HEK293 (cell line): ENCODE results near the gene VEZF1.

Experiments used
- MEIS1 ChIP-seq: sonication (generic); formaldehyde crosslinking; IDR thresholded peaks from 2 replicates; pipeline ENCODE4 v1.8.1; 2022; ENCODE audit warnings: missing genetic modification reagents, mild to moderate bottlenecking, borderline replicate concordance
- SP7 ChIP-seq: fragments of 450-650 bp; formaldehyde crosslinking; IDR thresholded peaks from 2 replicates; pipeline ENCODE4 v1.5.1; 2016; ENCODE audit warnings: missing biosample characterization, missing genetic modification characterization
- YY2 ChIP-seq: fragments of 450-650 bp; formaldehyde crosslinking; IDR thresholded peaks from 2 replicates; pipeline ENCODE4 v1.5.1; 2016; ENCODE audit warnings: missing biosample characterization, missing genetic modification characterization
- ZBTB10 ChIP-seq: fragments of 450-650 bp; formaldehyde crosslinking; IDR thresholded peaks from 2 replicates; pipeline ENCODE4 v1.5.1; 2016; ENCODE audit warnings: missing biosample characterization, missing genetic modification characterization
- ZNF24 ChIP-seq: fragments of 450-650 bp; formaldehyde crosslinking; IDR thresholded peaks from 2 replicates; pipeline ENCODE4 v1.5.1; 2016; ENCODE audit warnings: missing biosample characterization, missing genetic modification characterization
- ZNF274 ChIP-seq, 2 experiments: fragments of 200-500 bp in 1 of 2; fragments of 450-650 bp in 1 of 2; sonication (Bioruptor generic) in 1 of 2; formaldehyde crosslinking in 1 of 2; IDR thresholded peaks; 2 replicates each; pipeline versions ENCODE4 v1.5.1 to v1.6.1; 2014 to 2016; ENCODE audit warnings: borderline replicate concordance in 1 of 2, inconsistent platforms in 1 of 2, low read length in 1 of 2, missing biosample characterization in 1 of 2, missing genetic modification characterization in 1 of 2
- ZNF394 ChIP-seq: fragments of 450-650 bp; formaldehyde crosslinking; IDR thresholded peaks from 2 replicates; pipeline ENCODE4 v1.5.1; 2016; ENCODE audit warnings: missing biosample characterization, missing genetic modification characterization, mild to moderate bottlenecking, moderate library complexity, borderline replicate concordance
- ZNF404 ChIP-seq: fragments of 450-650 bp; formaldehyde crosslinking; IDR thresholded peaks from 2 replicates; pipeline ENCODE4 v1.5.1; 2017; ENCODE audit warnings: missing biosample characterization, missing genetic modification characterization
- ZNF792 ChIP-seq: fragments of 450-650 bp; formaldehyde crosslinking; IDR thresholded peaks from 2 replicates; pipeline ENCODE4 v1.5.1; 2016; ENCODE audit warnings: missing biosample characterization, missing genetic modification characterization
- TF ChIP-seq, protein P1 (sequence below): fragments of 450-650 bp; formaldehyde crosslinking; IDR thresholded peaks from 2 replicates; pipeline ENCODE4 v1.5.1; 2016; ENCODE audit warnings: missing biosample characterization, missing genetic modification characterization
- TF ChIP-seq, protein P2 (sequence below): fragments of 450-650 bp; formaldehyde crosslinking; IDR thresholded peaks from 2 replicates; pipeline ENCODE4 v1.5.1; 2016; ENCODE audit warnings: missing biosample characterization, missing genetic modification characterization
- TF ChIP-seq, protein P3 (sequence below): IDR thresholded peaks from 2 replicates; pipeline ENCODE4 v1.6.1; 2011; ENCODE audit warnings: mild to moderate bottlenecking, low read depth, low read length, borderline replicate concordance
- TF ChIP-seq, protein P4 (sequence below): fragments of 450-650 bp; formaldehyde crosslinking; IDR thresholded peaks from 2 replicates; pipeline ENCODE4 v1.5.1; 2016; ENCODE audit warnings: missing biosample characterization, missing genetic modification characterization, low read depth
- TF ChIP-seq, protein P5 (sequence below): fragments of 450-650 bp; formaldehyde crosslinking; IDR thresholded peaks from 2 replicates; pipeline ENCODE4 v1.5.1; 2017; ENCODE audit warnings: missing biosample characterization, missing genetic modification characterization

DNA sequence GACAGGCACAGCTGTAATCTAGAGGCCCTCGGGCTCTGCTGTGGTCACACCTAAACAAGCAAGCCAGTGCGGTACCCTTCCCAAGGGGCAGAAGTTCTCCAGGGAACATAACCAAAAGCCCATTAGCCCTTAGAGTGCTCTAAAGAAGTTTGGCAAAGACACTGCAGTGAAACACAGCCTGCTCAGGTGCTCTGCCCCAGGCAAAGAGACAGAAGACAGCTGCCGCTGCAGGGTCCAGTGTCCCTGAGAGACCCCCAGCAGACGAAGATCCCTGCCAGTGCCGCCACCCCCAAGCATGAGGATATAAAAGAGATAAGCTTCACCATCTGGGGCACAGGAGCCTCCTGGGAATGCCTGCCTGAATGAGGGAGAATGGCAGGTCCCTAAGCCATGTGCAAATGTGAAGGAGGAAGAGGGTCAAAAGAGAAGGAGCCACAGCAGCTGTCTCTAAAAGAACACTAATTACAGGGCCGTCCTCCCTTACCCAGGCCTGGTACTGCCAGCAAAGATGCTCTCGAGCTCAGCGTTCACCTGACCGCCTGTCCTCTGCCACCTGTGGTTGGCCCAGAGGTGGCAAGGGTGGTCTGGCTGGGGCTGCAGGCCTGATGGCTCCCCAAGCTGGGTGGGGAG lies 62.6 kb downstream of the VEZF1 start:
- TF ChIP-seq, protein P1, sequence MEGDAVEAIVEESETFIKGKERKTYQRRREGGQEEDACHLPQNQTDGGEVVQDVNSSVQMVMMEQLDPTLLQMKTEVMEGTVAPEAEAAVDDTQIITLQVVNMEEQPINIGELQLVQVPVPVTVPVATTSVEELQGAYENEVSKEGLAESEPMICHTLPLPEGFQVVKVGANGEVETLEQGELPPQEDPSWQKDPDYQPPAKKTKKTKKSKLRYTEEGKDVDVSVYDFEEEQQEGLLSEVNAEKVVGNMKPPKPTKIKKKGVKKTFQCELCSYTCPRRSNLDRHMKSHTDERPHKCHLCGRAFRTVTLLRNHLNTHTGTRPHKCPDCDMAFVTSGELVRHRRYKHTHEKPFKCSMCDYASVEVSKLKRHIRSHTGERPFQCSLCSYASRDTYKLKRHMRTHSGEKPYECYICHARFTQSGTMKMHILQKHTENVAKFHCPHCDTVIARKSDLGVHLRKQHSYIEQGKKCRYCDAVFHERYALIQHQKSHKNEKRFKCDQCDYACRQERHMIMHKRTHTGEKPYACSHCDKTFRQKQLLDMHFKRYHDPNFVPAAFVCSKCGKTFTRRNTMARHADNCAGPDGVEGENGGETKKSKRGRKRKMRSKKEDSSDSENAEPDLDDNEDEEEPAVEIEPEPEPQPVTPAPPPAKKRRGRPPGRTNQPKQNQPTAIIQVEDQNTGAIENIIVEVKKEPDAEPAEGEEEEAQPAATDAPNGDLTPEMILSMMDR (tag by site-specific recombination), result no peak
- TF ChIP-seq YY2 (tag by site-specific recombination) (no peak), MEIS1 (CRISPR knock-in tag) (no peak), ZNF792 (tag by site-specific recombination) (no peak), ZNF404 (tag by site-specific recombination) (no peak), ZNF274 (IDR thresholded peaks at IDR 0.05; ENCODE audit: low read length) (no peak), ZNF274 (tag by site-specific recombination; IDR thresholded peaks at IDR 0.05; ENCODE audit: borderline replicate concordance) (no peak), ZNF394 (tag by site-specific recombination) (no peak), SP7 (tag by site-specific recombination) (no peak), ZBTB10 (tag by site-specific recombination) (no peak), ZNF24 (tag by site-specific recombination) (no peak)
- TF ChIP-seq, protein P2, sequence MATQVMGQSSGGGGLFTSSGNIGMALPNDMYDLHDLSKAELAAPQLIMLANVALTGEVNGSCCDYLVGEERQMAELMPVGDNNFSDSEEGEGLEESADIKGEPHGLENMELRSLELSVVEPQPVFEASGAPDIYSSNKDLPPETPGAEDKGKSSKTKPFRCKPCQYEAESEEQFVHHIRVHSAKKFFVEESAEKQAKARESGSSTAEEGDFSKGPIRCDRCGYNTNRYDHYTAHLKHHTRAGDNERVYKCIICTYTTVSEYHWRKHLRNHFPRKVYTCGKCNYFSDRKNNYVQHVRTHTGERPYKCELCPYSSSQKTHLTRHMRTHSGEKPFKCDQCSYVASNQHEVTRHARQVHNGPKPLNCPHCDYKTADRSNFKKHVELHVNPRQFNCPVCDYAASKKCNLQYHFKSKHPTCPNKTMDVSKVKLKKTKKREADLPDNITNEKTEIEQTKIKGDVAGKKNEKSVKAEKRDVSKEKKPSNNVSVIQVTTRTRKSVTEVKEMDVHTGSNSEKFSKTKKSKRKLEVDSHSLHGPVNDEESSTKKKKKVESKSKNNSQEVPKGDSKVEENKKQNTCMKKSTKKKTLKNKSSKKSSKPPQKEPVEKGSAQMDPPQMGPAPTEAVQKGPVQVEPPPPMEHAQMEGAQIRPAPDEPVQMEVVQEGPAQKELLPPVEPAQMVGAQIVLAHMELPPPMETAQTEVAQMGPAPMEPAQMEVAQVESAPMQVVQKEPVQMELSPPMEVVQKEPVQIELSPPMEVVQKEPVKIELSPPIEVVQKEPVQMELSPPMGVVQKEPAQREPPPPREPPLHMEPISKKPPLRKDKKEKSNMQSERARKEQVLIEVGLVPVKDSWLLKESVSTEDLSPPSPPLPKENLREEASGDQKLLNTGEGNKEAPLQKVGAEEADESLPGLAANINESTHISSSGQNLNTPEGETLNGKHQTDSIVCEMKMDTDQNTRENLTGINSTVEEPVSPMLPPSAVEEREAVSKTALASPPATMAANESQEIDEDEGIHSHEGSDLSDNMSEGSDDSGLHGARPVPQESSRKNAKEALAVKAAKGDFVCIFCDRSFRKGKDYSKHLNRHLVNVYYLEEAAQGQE (tag by site-specific recombination), result no peak
- TF ChIP-seq, protein P3, sequence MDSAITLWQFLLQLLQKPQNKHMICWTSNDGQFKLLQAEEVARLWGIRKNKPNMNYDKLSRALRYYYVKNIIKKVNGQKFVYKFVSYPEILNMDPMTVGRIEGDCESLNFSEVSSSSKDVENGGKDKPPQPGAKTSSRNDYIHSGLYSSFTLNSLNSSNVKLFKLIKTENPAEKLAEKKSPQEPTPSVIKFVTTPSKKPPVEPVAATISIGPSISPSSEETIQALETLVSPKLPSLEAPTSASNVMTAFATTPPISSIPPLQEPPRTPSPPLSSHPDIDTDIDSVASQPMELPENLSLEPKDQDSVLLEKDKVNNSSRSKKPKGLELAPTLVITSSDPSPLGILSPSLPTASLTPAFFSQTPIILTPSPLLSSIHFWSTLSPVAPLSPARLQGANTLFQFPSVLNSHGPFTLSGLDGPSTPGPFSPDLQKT, result no peak
- TF ChIP-seq, protein P4, sequence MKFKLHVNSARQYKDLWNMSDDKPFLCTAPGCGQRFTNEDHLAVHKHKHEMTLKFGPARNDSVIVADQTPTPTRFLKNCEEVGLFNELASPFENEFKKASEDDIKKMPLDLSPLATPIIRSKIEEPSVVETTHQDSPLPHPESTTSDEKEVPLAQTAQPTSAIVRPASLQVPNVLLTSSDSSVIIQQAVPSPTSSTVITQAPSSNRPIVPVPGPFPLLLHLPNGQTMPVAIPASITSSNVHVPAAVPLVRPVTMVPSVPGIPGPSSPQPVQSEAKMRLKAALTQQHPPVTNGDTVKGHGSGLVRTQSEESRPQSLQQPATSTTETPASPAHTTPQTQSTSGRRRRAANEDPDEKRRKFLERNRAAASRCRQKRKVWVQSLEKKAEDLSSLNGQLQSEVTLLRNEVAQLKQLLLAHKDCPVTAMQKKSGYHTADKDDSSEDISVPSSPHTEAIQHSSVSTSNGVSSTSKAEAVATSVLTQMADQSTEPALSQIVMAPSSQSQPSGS, result no peak
- TF ChIP-seq, protein P5, sequence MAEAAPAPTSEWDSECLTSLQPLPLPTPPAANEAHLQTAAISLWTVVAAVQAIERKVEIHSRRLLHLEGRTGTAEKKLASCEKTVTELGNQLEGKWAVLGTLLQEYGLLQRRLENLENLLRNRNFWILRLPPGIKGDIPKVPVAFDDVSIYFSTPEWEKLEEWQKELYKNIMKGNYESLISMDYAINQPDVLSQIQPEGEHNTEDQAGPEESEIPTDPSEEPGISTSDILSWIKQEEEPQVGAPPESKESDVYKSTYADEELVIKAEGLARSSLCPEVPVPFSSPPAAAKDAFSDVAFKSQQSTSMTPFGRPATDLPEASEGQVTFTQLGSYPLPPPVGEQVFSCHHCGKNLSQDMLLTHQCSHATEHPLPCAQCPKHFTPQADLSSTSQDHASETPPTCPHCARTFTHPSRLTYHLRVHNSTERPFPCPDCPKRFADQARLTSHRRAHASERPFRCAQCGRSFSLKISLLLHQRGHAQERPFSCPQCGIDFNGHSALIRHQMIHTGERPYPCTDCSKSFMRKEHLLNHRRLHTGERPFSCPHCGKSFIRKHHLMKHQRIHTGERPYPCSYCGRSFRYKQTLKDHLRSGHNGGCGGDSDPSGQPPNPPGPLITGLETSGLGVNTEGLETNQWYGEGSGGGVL (tag by site-specific recombination), result no peak
